Mesenteric fat pad (tissue), 1 donor: ENCODE measurements around the gene CACUL1. TPM values are rescaled to one million over a fixed set of nuclear protein-coding genes. Genes with fewer than 3 reads are reported as not detected.
A peak's percentile ranks its signal among the peaks of the same experiment; 100 is the strongest.
"Not testable (repeated sequence)": the region's sequence is repeated elsewhere in the genome, so short reads cannot be mapped to it uniquely, and the experiment has no call there.

Experiments
- DNase-seq: peaks from one replicate; pipeline ENCODE4 v3.0.0-alpha.2; 2020; ENCODE audit warnings: low spot score
- total RNA-seq: library from RNA; stranded (reverse); fragmentation: NEBNext Ultra II Directional; extraction: Animal tissue kit (Norgen Biotek cat#: 25700); gene quantifications from one replicate; pipeline ENCODE4 v1.2.1, GENCODE V29; 2021
- donor health status: DM: yes; HTN: yes; CAD: no.

The CACUL1 gene
- total RNA-seq, 1 donor from 2014 or later: 54.8 TPM

DNA sequence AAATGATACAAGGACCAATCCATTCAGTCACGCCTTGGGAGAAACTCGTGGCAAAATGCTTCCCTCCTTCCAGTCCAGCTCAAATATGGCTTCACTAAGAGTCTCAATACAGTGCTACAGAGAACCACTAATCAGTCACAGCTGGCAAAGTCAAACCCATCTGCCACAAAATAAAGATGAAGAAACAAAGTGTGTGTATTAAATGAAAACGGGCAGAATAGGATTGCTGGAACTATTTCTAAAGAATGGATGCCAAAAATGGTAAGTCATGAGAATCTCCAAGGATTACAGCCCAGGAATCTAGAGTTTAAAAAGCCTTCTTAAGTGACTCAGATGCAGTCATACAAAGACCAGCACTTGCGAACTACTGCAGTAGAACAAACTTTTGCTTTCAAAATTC lies 61.9 kb downstream of the CACUL1 start:
- DNase-seq: no peak

DNA sequence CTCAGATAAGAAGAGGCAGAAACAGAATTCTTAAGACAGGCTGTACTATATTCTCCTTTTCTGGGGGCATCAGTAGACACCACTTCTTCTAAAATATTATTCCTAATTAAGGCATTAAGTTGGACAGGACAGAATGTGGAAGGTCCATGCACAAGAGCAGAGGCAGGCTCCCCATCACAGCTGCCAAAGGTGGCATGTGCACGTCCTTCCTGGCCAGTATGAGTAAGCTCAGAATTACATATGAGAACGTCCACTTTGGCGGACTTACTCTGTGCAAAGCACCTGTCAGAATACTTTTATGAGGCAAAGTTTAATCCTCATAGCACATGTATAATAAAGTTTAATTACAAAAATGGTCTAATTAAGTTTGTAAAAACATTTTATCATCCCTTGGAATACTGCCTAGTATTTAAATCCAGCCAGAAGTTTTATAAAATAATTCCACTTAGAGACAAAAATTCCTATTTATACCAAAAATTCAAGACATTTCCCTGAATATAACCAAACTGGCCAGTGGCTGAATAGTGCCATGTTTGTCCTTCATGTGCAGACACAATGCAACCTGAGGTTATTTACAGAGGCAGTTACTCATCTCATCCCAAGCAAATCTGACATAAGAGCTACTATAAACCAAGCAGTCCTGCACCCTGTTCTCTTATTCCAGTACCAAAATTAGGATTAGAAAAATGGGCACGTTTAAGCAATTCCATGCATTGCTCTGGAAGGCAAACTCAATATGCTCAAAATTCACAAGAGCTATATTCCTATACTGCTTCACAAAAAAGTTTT lies 65.5 kb downstream of the CACUL1 start:
- DNase-seq: no peak

DNA sequence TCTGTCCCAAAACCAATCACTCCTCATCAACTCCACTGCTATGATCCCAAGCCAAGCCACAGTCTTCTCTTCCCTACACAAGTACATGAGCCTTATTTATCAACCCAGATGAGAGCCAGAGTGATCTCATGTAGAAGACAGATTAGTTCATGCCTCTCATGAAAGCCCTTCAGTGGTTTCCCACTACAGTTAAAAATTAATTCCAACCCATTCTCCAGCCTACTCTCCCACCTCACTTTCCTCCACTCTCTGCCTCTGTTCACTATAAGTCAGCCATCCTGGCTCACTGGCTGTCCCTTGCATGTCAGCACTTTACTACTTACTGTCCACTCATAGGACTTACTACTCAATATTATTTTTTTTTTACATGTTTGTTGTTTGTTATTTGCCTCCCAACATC lies 67.3 kb downstream of the CACUL1 start:
- no peak for DNase-seq

DNA sequence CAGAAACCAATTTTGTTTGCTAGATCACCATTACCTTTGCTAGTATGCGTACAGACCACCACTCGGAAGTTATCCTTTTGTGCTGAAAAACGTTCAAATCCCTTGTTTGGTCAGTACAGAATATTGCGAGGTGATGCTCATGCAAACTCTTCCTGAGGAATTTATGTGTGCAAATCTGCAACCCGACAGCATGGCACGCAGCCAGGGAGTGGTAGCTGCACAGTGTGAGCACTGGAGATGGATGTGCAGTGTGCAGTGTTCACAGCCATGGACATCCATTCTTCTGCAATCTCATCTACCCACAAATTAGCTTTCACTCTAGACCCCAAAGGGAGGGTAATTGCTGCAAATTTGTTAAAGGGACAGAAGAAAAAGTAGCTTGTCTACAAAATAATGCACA lies 72.2 kb downstream of the CACUL1 start:
- DNase-seq: no peak

DNA sequence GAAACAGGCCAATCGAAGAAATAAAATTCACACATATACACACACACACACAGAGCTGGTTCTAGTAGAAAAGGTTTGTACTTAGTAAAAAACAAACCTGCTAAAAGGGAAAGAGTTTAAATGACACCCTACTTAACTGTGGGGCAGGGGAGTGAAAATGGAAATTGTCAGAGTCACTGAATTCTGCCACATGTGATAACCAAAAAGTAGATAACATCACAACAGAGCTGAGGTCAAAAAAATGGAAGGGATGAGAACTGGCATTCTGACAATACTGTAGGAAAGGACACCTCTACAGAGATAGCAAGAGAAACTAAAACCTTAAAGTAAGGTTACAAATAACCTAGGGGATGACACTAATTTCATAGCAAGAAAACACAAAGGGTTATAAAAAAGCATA lies 74.6 kb downstream of the CACUL1 start:
- DNase-seq: no peak

DNA sequence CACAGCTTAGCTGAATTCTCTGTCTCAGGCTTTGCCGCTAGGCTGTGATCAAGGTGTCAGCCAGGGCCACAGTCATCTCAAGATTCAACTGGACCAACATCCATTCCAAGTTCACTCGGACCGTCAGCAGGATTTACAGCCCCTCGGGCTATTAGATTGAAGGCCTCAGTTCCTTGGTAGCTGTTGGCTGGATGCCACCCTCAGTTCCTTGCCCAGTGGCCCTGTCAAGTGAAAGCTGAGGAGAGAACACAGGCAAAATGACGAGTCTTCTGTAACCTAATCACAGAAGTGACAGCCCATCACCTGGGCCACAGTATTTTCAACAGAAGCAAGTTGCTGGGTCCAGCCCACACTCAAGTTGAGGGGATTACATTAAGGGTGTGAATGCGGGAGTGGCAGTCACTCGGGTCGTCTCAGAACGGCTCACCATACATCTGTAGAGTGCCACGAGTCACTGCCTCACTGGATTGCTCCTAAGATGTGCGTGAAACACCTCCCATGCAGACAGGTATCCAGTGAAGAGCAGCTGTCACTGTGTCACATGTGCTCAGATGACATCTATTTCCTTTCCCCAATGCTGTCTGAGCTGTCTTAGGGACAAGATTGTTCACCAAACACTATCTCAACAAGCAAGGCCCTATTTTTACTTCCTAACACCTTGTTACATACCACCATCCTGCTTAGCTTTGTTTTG lies 80.4 kb downstream of the CACUL1 start:
- DNase-seq: peak; percentile 55

DNA sequence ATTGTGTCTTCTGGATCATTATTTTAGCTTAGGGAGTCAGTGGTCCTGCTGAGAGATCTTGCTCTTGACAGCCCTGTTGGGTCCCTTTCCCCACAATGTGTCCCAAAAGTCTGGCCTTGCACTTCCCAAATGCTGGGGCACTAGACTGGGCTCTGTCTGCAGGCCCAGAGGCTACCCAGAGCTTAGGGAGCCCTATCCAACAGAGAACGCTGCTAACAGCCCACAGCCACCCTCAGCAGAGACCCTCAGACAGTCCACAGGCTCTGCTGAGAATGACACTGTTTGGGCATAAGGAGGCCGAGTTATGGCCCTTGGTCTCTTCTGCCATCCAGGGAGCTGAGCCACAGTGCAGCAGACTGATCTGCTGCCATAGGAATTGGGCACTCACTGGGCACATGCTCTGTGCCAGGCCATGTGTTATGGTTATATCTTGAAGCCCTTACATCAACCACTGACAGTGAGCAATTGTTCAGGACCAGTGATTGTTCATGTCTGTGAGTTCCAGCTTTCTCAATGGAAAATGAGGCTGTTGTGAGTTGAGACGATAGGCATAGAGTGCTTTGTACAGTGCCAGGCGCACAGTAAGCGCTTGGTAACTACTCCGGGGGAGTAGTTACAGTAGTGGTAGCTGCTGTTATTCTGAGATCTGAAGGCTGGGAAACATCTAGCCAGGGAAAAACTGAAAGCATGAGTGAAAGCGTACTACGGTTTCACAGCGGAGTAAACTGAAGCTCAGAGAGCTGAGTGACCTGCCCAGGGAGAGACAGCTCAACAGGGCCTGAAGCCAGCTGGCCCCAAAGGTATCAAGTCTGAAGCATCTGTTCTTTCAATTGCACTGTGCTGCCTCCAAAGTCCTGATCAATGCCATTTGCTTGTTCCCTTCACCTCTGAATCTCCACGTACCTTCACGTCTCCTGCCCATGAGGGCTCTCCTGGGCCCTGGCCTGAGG lies 81.7 kb downstream of the CACUL1 start:
- DNase-seq: no peak

DNA sequence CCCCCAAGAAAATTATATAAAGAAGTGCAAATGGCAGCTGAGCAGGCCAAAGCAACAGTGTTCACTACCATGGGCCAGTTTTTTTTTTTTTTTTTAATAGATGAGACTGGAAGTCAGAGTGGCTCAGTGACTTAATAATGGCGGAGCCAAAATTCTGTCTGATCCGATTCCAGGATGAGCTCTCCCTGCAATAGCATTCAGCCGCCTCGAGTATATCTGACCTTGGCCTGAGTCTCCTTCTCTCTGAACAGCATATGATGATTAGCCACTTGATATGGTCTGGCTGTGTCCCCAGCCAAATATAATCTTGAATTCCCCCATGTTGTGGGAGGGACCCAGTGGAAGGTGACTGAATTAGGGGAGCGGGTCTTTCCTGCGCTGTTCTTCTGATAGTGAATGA lies 82.6 kb downstream of the CACUL1 start:
- DNase-seq: no peak

DNA sequence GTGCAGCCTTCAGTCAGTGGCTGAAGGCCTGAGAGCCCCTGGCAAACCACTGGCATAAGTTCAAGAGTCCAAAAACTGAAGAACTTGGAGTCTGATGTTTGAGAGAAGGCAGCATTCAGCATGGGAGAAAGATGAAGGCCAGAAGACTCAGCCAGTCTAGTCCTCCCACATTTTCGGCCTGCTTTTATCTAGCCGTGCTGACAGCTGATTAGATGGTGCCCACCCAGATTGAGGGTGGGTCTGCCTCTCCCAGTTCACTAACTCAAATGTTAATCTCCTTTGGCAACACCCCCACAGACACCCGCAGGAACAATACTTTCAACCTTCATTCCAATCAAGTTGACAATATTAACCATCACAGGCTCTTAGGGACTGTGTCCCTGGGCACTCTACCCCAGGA lies 83.5 kb downstream of the CACUL1 start:
- not testable (repeated sequence) for DNase-seq

DNA sequence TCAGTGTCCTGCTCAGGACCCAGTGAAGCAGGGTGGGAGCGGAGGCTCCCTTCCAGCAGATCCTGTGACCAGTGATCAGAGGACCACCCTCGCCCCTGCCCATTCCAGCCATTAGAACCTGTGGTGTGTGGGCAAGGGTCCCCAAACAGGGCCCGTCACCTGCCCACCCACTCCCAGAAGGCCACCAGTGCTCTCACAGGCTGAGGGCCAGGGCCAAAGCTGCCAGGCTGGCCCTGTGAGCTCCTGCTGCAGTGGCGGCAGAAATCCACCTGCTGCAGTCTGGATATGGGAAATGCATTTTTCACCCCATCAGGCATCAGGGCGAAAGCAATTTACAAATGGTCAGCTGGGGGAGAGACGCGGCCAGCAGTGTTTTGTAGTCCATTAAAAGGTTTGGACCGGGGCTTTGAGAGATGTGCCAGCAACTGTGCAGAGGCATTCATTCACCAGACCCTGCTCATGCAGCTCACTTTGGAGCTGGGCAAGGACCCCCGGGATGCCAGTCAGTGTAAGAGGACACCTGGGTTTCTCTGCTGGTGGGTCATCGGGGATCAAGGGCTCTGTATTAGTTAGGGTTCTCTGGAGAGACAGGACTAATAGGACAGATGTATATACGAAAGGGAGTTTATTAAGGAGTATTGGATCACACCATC lies 84.2 kb downstream of the CACUL1 start:
- peak; percentile 73 for DNase-seq

DNA sequence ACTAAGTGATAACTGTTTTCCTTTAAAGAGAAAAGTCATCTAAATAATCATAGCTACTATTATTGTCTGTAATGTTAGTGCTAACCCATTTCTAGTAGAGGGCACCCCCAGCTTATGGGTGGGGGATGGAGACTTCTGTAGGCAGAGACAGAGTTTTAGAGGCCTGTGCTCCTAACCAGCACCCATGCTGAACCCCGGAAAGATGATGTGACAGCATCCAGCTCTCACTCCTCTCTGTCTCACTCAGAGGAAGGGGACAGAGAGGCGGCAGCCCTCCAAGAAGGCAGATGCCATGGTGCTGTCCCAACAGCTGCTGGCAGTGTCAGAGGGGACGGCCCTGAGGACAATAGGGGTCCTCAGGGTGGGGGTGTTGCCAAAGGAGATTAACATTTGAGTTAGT lies 84.9 kb downstream of the CACUL1 start:
- peak; percentile 87 for DNase-seq

DNA sequence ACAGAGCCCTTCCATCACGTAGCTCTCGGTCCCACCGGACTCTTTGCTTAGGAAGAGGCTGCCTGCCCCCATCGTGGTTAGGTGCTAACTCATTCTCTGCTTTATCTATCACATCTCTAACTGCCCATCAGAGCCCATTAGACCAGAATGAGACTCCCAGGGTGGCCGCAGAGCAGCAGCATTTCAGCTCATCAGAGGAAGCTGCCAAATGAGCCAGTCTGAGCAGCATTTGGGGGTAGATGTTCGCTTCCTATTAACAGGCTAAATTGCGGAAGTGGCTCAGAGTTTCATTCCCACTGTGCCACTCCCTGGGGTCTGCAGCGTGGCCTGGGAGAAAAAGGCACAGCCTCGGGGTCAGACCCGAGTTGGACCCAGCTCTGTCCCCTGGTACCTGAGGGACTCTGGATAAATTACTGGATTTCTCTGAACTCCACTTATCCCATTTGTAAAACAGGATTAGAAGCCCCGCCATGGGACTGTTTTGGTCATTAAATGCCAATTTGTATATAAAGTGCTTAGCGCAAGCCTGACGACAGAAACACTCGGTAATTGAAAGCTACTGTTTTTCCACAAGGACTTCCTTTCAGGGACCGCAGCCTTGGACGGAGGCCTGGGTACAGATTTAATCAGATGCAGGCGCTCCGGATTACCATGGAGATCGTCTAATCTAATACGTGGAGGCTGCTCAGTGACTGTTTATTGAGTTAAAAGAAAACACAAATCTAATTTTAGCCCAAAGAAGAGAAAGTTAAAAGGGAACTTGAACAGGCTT lies 85.6 kb downstream of the CACUL1 start:
- peak; percentile 64 for DNase-seq

DNA sequence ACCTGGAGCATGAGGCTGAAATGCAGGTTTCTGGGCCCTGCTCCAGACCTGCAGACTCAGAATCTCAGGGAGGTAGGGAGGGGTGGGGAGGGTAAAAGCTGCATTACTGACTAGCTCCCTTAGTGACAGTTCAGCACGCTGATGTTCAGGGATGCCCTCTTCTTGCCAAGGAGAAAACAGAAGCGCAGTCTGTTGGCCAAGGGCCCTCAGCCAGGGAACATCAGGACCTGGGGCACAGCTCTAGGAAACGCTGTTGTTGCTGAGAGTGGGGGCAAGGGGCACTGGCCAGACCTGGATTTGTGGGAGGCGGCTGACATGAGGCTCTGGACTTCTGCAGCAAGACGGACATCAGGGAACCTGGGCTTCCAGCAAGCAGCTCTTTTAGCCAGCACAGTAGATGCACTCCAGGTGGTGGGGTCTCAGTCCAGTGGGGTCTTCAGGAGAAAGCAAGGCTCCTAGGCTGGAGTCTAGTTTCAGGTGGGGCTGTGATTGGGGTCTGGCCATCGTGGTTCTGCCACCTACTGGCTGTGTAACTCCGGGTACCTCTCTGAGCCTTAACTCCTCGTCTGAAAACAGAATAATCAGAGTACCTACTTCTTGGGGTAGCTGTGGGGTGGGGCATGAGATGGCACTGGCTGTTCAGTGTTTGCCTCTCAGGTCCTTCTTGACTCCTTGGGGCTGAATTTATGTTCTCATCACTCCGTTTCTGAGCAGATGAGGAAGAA lies 86.4 kb downstream of the CACUL1 start:
- peak; percentile 68 for DNase-seq

DNA sequence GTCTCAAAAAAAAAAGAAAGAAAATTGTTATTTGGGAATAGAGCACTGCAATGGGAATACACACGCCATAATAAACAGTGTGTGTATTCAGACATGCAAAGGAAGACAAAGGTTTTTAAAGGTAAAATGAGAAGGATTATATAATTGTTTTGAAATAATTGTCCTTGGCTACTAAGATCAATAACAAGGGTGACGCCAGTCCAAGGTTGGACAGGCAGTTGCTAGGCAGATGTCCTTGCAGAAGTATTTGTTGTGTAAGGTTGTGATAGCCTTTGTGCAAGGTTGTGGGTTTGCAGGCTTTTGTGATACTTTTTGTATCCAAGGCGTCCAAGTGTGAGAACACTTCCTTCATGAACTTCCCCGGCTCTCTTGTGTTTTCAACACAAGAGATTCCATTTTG lies 87.0 kb downstream of the CACUL1 start:
- DNase-seq: no peak

DNA sequence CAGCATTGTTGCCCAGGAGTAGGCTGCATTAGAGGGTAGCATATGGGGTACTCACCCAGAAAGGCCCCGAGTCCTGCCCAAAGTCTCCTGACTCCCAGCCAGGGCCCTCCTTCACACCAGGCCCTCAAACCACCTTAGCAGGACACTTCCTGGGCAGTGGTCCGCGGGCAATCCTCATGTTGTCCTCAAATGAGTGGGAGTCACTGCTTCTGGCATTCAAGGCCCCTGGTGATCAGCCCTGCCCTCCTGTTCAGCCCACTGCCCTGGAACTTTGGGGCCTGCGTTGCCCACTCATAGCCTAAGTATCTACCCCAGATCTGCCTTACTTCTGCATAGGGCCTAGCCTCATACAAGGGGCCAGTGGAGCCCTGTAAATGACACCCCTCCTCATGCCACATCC lies 88.4 kb downstream of the CACUL1 start:
- DNase-seq: peak; percentile 64

DNA sequence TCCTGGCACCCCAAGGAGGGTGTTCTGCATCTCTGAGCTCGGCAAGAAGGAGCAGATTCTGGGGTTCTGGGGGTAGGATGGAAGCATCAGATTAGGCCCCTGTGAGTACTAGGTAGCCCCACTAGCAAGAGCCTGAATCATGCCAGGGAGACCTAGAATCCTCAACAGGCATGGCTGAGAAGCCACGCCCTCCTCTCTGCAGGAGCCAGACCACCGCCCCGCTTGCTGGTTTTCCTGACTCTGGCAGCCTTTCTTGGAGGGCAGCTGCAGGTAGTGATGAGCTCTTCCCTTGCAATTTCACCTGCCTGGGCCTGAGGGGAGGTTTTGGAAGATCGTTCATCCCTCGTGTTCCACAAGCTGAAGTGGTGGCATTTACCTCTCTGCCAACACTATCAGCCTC lies 90.4 kb downstream of the CACUL1 start:
- peak; percentile 87 for DNase-seq

DNA sequence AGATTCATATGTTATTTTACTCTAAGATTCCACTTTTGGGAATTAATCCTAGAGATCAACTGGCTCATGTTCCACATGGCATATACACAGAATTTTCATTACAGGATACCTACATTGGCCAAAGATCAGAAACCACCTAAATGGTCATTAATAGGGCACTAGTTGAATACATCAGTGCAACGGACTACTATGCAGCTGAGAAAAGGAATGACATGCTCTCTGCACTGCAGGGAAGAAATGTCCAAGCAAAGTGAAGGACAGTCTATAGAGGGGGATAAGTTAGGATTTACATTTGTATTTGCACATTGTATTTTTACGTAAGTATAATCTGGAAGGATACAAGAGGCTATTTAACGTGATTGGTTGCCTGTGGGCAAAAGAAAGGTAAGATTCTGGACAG lies 91.6 kb downstream of the CACUL1 start:
- DNase-seq: no peak

DNA sequence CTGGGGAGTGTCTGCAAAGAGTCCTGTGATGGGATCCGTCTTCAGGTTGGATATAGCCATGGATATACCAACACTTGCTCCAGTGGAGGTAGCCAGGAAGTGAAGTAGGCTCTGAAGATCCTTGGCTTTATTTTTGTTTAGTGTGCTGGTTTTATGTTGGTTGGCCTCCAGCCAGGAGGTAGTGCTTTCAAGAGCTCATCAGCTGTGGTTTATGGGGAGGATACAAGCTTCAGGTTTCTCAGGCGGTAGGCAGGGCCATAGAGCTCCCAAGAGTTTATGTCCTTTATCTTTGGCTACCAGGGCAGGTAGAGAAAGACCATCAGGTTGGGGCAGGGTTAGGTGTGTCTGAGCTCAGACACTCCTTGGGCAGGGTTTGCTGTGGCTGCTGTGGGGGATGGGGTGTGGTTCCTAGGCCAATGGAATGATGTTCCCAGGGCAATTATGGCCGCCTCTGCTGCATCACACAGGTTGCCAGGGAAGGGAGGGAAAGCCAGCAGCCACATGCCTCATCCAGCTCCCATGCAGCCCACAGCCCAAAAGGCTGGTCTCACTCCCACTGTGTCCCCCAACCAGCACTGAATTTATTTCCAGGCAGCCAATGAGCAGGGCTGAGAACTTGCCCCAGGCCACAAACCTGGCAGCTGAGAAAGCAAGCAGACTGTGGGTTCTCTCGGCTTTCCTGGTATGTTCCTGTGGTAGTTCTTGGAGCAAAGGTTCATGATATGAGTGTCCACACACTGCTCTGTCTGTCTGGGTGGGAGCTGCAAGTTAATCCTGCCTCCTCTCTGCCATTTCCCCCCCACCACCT lies 92.3 kb downstream of the CACUL1 start:
- DNase-seq: no peak

DNA sequence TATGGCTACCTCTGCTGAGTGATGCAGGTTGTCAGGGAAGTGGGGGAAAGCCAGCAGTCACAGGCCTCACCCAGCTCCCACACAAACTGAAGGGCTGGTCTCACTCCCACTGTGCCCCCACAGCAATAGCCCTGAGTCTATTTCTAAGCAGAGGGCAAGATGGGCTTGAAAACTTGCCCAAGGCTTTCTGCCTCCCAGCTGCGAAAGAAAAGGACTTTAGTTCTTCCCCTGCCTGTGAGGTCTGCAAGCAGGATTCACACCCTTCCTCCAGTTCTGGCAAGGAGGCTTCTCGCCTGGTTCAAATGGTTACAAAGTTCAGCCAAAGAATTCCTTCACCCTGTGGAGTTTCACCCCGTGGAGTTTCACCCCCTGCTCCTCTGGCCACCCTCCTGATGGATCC lies 96.0 kb downstream of the CACUL1 start:
- no peak for DNase-seq
